Fibroblast of upper back skin (primary cell): ENCODE results near the gene HTR3D.
A peak's percentile ranks its signal among the peaks of the same experiment; 100 is the strongest.

Experiments used
- DNase-seq: peaks from one replicate; pipeline ENCODE4 v3.0.0-alpha.2; 2013

HTR3D gene

DNA sequence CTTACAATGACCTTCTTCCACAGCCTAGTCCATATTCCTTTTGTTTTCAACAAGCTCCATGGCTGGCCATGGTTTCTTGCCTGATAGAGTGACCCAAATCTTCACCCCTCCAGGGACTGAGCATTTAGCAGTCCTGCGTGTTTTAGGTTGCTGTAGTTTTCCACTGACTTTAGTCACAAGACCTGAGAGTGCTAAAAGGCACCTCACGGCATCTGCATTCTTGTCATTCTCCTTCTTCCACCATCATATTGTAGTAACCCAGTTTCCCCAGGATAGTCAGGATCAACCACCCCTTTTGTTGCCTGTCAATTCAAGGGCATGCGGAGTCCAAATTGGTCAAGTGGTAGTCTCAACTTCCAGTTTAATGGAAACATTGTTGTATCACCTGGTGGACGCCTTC lies 42.1 kb downstream of the HTR3D start:
- no peak for DNase-seq

DNA sequence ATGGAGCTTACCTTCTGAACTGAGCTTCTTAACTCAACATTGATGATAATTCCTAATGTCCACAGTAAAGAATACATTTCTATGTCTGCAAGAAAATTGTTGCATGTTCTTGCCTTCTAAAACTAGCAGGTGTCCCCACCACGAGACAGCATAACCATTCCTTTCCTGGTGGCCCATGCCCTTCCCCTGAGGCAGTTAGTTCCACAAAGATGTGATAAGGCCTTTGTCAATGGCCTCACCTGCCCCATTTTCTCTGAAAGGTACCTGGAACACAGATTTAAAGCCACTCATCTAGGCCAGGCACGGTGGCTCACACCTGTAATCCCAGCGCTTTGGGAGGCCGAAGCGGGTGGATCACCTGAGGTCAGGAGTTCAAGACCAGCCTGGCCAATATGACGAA lies 44.4 kb downstream of the HTR3D start:
- DNase-seq, result no peak

DNA sequence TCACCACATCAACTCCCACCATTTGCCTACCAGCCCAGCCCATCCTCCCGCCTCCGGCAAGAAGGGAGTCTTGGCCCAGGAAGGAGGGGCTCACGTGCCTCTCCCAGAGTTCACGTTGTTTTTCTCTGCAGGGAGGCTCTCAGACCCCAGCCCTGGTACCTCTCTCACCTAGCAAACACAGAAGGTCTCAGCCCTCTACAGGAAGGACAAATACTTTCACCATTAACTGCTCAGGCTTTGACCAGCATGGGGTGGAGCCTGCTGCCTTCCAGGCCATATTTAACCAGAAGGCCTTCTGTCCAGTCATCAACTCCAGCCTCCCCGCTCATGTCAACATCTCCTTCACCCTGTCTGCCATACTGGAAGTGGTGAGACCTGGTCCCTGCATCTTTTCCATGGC lies 46.3 kb downstream of the HTR3D start:
- DNase-seq, result no peak

DNA sequence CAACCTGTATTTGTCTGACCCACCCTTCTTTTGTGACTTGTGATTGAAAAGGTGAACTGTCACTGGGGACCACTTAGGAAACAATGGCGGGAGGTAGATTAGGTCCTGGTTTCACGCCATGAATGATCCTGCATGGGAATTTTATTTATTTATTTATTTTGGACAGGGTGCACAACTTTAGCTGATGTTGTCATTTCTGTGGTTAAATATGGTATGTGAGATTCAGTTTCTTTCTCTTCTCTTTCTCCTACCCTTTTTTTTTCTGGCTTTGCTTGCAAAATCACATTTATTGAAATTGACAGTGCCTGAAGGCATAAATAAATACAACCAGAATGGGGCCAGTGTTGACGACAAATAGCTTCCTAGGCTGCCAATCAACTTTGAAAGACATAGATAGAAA lies 47.3 kb downstream of the HTR3D start:
- DNase-seq, result peak; percentile 6

DNA sequence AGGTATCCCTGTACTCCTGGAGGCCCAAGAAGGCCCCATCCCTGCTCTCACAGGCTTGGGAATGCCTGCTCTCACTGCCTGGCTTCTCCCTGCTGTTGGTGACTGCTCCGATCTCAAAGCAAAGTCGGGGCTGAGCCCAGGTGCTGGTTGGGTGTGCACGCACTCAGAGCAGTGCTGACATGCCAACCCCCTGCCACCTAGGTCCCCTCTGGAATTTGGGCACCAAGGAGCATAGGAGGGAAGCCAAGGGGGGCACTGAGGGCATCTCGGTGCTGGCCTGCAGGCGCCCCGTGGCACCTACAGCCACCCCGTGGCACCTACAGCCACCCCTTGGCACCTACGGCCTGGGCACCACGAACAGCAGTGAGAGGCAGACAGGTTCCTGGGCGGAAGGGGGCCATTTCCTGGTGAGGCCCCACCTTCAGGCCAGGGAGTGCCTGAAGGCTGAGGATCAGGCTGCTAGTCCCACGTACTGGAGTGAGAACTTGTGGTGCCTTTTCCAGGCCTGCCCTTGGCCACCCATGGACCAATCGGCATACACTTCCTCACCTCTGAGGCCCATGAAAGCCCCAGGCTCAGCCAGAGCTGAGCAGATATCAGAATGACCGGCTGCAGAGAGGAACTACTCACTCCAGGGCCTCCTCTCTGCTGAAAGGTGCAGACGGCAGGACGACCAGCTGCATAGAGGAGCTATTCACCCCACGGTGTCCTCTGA lies 49.7 kb downstream of the HTR3D start:
- DNase-seq, result no peak

DNA sequence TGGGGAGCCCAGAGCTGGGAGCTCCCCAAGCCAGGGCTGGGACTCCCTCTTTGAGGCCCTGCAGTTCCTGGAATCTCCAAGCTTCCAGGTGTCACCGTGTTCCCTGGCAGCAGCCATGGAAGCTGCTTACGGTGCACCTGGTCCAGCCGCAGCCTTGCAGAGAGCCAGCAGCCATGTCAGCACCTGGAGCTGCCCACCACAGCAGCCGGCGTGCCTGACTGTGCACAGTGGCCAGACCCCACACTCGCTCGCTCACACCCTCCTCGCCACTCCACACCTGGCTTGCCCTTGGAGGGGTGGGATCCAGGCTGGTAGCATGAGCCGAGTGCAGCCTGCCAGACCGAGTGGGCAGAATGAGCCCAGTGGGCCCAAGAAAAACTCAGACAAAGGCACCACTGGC lies 50.5 kb downstream of the HTR3D start:
- DNase-seq, result no peak

DNA sequence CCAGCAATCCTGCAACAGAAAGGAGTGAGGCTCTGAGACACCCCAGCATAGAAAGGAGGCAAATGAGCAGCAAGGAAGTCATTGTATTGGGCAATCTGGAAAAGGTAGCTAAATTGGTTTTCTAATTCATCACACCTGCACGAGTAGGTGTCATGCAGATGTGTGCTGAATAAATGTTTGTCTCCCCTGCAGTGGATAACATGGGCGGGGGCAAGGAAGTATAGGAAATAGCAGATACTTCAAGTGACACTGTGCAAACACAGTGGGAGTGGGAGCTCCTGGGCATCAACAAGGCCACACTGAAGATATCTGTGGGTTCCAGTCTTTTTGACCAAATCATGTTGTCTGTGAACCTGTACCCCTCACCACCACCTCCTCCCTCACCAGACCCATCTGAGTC lies 50.9 kb downstream of the HTR3D start:
- DNase-seq, result no peak

DNA sequence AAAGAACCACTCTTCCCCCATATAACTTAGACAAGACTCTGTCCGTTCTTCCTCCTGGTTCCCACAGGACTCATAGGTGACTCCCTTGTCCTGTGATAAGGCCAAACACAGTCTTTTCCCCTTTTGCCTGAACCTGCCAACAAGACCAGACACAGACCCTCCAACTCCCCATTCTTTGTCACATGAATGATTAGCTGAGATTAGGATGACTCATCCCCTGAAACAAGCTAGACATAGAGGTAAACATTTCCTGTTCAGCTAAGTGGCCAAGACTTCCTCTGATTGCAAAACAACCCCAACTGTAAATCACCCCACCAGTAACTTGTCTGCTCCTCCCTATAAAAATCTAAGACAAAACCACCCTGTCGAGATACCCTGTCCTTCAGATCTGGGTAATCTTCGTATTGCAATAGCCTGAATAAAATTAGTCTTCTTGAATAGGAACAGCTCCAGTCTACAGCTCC lies 53.9 kb downstream of the HTR3D start:
- DNase-seq, result no peak
